Measurements from ENCODE around the gene CHL1. TPM values are rescaled to one million over a fixed set of nuclear protein-coding genes. Genes with fewer than 3 reads are reported as not detected.

The CHL1 gene
- total RNA-seq, 1 donor from 2014 or later, result 1.4 TPM

- no peak overlapping the region for H3K27ac Mint-ChIP-seq
- H3K9me3 Mint-ChIP-seq, result no peaks in the 10 kb centered on the region
- H3K4me1 Mint-ChIP-seq (ENCODE audit: unreplicated experiment), result no peaks in the 10 kb centered on the region
These were observed 199.7 kb downstream of the CHL1 start for GRCh38 chr3:396293-396692.

GRCh38 chr3:399647-400046 is 203.1 kb downstream of the CHL1 start:
- Mint-ChIP-seq H3K27me3 (peaks cover 10% of the 10 kb centered on the region), H3K36me3 (no peaks in the 10 kb centered on the region), H3K9me3 (no peaks in the 10 kb centered on the region), H3K27ac (no peak overlapping the region), H3K4me3 (no peak overlapping the region), H3K4me1 (ENCODE audit: unreplicated experiment) (no peaks in the 10 kb centered on the region)
- DNase-seq (ENCODE audit: extremely low spot score, unreplicated experiment), result no peak
- TF ChIP-seq CTCF (conservative IDR thresholded peaks at IDR 0.05), result no peak

More at GRCh38 chr3:396293-396692, 199.7 kb downstream of the CHL1 start:
- DNase-seq (ENCODE audit: extremely low spot score, unreplicated experiment), result no peak
- TF ChIP-seq CTCF (conservative IDR thresholded peaks at IDR 0.05), result no peak
- Mint-ChIP-seq H3K27me3 (peaks cover 6% of the 10 kb centered on the region), H3K36me3 (no peaks in the 10 kb centered on the region), H3K4me3 (no peak overlapping the region)

GRCh38 chr3:403826-404225 is 207.3 kb downstream of the CHL1 start:
- H3K4me1 Mint-ChIP-seq (ENCODE audit: unreplicated experiment), result no peaks in the 10 kb centered on the region
- H3K9me3 Mint-ChIP-seq, result no peaks in the 10 kb centered on the region
- H3K36me3 Mint-ChIP-seq, result no peaks in the 10 kb centered on the region

GRCh38 chr3:409011-409410 is 212.4 kb downstream of the CHL1 start:
- DNase-seq (ENCODE audit: extremely low spot score, unreplicated experiment), result no peak
- Mint-ChIP-seq H3K27ac (no peak overlapping the region), H3K36me3 (no peaks in the 10 kb centered on the region), H3K27me3 (peaks cover 21% of the 10 kb centered on the region), H3K4me3 (no peak overlapping the region), H3K9me3 (no peaks in the 10 kb centered on the region), H3K4me1 (ENCODE audit: unreplicated experiment) (no peaks in the 10 kb centered on the region)
- TF ChIP-seq CTCF (conservative IDR thresholded peaks at IDR 0.05), result no peak

More at GRCh38 chr3:403826-404225, 207.3 kb downstream of the CHL1 start:
- no peak overlapping the region for H3K4me3 Mint-ChIP-seq
- H3K27ac Mint-ChIP-seq, result no peak overlapping the region
- no peak for DNase-seq (ENCODE audit: extremely low spot score, unreplicated experiment)
- no peak for TF ChIP-seq CTCF (conservative IDR thresholded peaks at IDR 0.05)
- peaks cover 10% of the 10 kb centered on the region for H3K27me3 Mint-ChIP-seq

GRCh38 chr3:411226-411625 is 214.7 kb downstream of the CHL1 start:
- DNase-seq (ENCODE audit: extremely low spot score, unreplicated experiment), result no peak
- no peak for TF ChIP-seq CTCF (conservative IDR thresholded peaks at IDR 0.05)
- Mint-ChIP-seq H3K36me3 (no peaks in the 10 kb centered on the region), H3K9me3 (no peaks in the 10 kb centered on the region), H3K27me3 (peaks cover 21% of the 10 kb centered on the region), H3K4me1 (ENCODE audit: unreplicated experiment) (no peaks in the 10 kb centered on the region), H3K27ac (no peak overlapping the region), H3K4me3 (no peak overlapping the region)

GRCh38 chr3:414063-414462 is 217.5 kb downstream of the CHL1 start:
- H3K9me3 Mint-ChIP-seq, result no peaks in the 10 kb centered on the region
- H3K4me3 Mint-ChIP-seq, result no peak overlapping the region
- H3K4me1 Mint-ChIP-seq (ENCODE audit: unreplicated experiment), result no peaks in the 10 kb centered on the region
- H3K36me3 Mint-ChIP-seq, result no peaks in the 10 kb centered on the region
- H3K27me3 Mint-ChIP-seq, result peaks cover 30% of the 10 kb centered on the region
- H3K27ac Mint-ChIP-seq, result no peak overlapping the region
- DNase-seq (ENCODE audit: extremely low spot score, unreplicated experiment), result no peak
- peak; percentile 72 for TF ChIP-seq CTCF (conservative IDR thresholded peaks at IDR 0.05)
